ENCODE measurements around the gene C2orf42.

The C2orf42 gene

GRCh38 chr2:70212298-70212932 lies 21.6 kb upstream of the C2orf42 start:
- TF ChIP-seq CTCF (IDR thresholded peaks at IDR 0.05; ENCODE audit: low read depth, low read length), result no peak
- H3K4me3 ChIP-seq (replicated peaks in 1 of 2; ENCODE audit: low read depth in 2 of 2, low read length in 2 of 2), result no peak overlapping the region
- peak; percentile 13 to 30 for DNase-seq (ENCODE audit: low read depth in 2 of 2)

- no peak for DNase-seq (ENCODE audit: low read depth in 2 of 2)
- no peak for TF ChIP-seq CTCF (IDR thresholded peaks at IDR 0.05; ENCODE audit: low read depth, low read length)
- no peak overlapping the region for H3K4me3 ChIP-seq (replicated peaks in 1 of 2; ENCODE audit: low read depth in 2 of 2, low read length in 2 of 2)
These were observed 20.8 kb upstream of the C2orf42 start for GRCh38 chr2:70211595-70211994.

- no peak for TF ChIP-seq CTCF (IDR thresholded peaks at IDR 0.05; ENCODE audit: low read depth, low read length)
- H3K4me3 ChIP-seq (replicated peaks in 1 of 2; ENCODE audit: low read depth in 2 of 2, low read length in 2 of 2), result no peak overlapping the region
- no peak for DNase-seq (ENCODE audit: low read depth in 2 of 2)
These were observed 13.6 kb upstream of the C2orf42 start for GRCh38 chr2:70204452-70204851.

- H3K4me3 ChIP-seq (replicated peaks in 1 of 2; ENCODE audit: low read depth in 2 of 2, low read length in 2 of 2), result no peak overlapping the region
- DNase-seq (ENCODE audit: low read depth in 2 of 2), result no peak
- no peak for TF ChIP-seq CTCF (IDR thresholded peaks at IDR 0.05; ENCODE audit: low read depth, low read length)
These were observed 12.3 kb upstream of the C2orf42 start for GRCh38 chr2:70203086-70203485.

GRCh38 chr2:70202236-70202806 lies 11.5 kb upstream of the C2orf42 start:
- no peak overlapping the region for H3K4me3 ChIP-seq (replicated peaks in 1 of 2; ENCODE audit: low read depth in 2 of 2, low read length in 2 of 2)
- no peak for DNase-seq (ENCODE audit: low read depth in 2 of 2)
- no peak for TF ChIP-seq CTCF (IDR thresholded peaks at IDR 0.05; ENCODE audit: low read depth, low read length)

GRCh38 chr2:70201831-70202230 lies 11.0 kb upstream of the C2orf42 start:
- no peak for TF ChIP-seq CTCF (IDR thresholded peaks at IDR 0.05; ENCODE audit: low read depth, low read length)
- DNase-seq (ENCODE audit: low read depth in 2 of 2), result no peak
- no peak overlapping the region for H3K4me3 ChIP-seq (replicated peaks in 1 of 2; ENCODE audit: low read depth in 2 of 2, low read length in 2 of 2)

Measured in cardiac fibroblast (primary cell).